Measurements from ENCODE around the gene SLC35E4. TPM values are rescaled to one million over a fixed set of nuclear protein-coding genes. Genes with fewer than 3 reads are reported as not detected.
"Not testable (repeated sequence)": the region's sequence is repeated elsewhere in the genome, so short reads cannot be mapped to it uniquely, and the experiment has no call there.

The SLC35E4 gene
- total RNA-seq, 4 donors from 2014 or later, result 4.2 to 14.1 (median 9.7) TPM

GRCh38 chr22:30615543-30615954 lies 20.0 kb upstream of the SLC35E4 start:
- no peak overlapping the region for H3K4me3 ChIP-seq
- no peak overlapping the region for H3K27ac ChIP-seq (replicated peaks in 1 of 4)
- no peaks in the 10 kb centered on the region for H3K4me1 ChIP-seq
- intact Hi-C loops (cut with DNase I), result no loop called here
- no peaks in the 10 kb centered on the region for H3K9me3 ChIP-seq
- 72% methylated on average over 7 of the region's 7 CpGs for WGBS
- no peak for DNase-seq (ENCODE audit: extremely low spot score)
- TF ChIP-seq CTCF (IDR thresholded peaks at IDR 0.05), result no peak
- TF ChIP-seq POLR2A (IDR thresholded peaks at IDR 0.05; ENCODE audit: low read depth), result no peak
- no peak for TF ChIP-seq EP300 (IDR thresholded peaks at IDR 0.05)
- peak in 1 of 2 donors; percentile 6 for TF ChIP-seq POLR2AphosphoS5 (IDR thresholded peaks at IDR 0.05)
- peaks cover 18 to 91% (median 81%) of the 10 kb centered on the region in 4 donors for H3K36me3 ChIP-seq
- H3K27me3 ChIP-seq, result no peaks in the 10 kb centered on the region

- Histone ChIP-seq H3K27me3 (no peaks in the 10 kb centered on the region), H3K36me3 (peaks cover 18 to 91% (median 82%) of the 10 kb centered on the region in 4 donors), H3K4me1 (no peaks in the 10 kb centered on the region), H3K9me3 (no peaks in the 10 kb centered on the region), H3K27ac (replicated peaks in 1 of 4) (no peak overlapping the region), H3K4me3 (no peak overlapping the region)
- DNase-seq (ENCODE audit: extremely low spot score), result no peak
- no peak for TF ChIP-seq CTCF (IDR thresholded peaks at IDR 0.05)
- TF ChIP-seq POLR2A (IDR thresholded peaks at IDR 0.05; ENCODE audit: low read depth), result no peak
- no peak for TF ChIP-seq POLR2AphosphoS5 (IDR thresholded peaks at IDR 0.05)
- TF ChIP-seq EP300 (IDR thresholded peaks at IDR 0.05), result no peak
- intact Hi-C loops (cut with DNase I), result no loop called here
- WGBS, result 87% methylated on average over 6 of the region's 6 CpGs
These were observed 17.8 kb upstream of the SLC35E4 start for GRCh38 chr22:30617819-30618218.

- H3K9me3 ChIP-seq; intact Hi-C loops (cut with DNase I); H3K4me1 ChIP-seq; H3K27ac ChIP-seq (replicated peaks in 1 of 4); DNase-seq (ENCODE audit: extremely low spot score); H3K4me3 ChIP-seq; H3K27me3 ChIP-seq: not testable (repeated sequence)
- 97% methylated on average over 6 of the region's 6 CpGs for WGBS
- peaks cover 18 to 84% (median 66%) of the 10 kb centered on the region in 4 donors for H3K36me3 ChIP-seq
These were observed 15.7 kb upstream of the SLC35E4 start for GRCh38 chr22:30619909-30620308.

GRCh38 chr22:30626413-30626812 lies 9.2 kb upstream of the SLC35E4 start:
- peaks cover 0 to 47% (median 22%) of the 10 kb centered on the region in 4 donors for H3K36me3 ChIP-seq
- intact Hi-C loops (cut with DNase I), result no loop called here
- no peak overlapping the region for H3K27ac ChIP-seq (replicated peaks in 1 of 4)
- H3K27me3 ChIP-seq, result no peaks in the 10 kb centered on the region
- no peak overlapping the region for H3K4me3 ChIP-seq
- peaks cover 0 to 5% (median 0%) of the 10 kb centered on the region in 4 donors for H3K4me1 ChIP-seq
- DNase-seq (ENCODE audit: extremely low spot score), result no peak
- no peaks in the 10 kb centered on the region for H3K9me3 ChIP-seq
- 90% methylated on average over 5 of the region's 5 CpGs for WGBS
- no peak for TF ChIP-seq POLR2A (IDR thresholded peaks at IDR 0.05; ENCODE audit: low read depth)
- no peak for TF ChIP-seq POLR2AphosphoS5 (IDR thresholded peaks at IDR 0.05)
- TF ChIP-seq EP300 (IDR thresholded peaks at IDR 0.05), result no peak
- TF ChIP-seq CTCF (IDR thresholded peaks at IDR 0.05), result no peak

- no peak for DNase-seq (ENCODE audit: extremely low spot score)
- Histone ChIP-seq H3K27ac (replicated peaks in 1 of 4) (no peak overlapping the region), H3K36me3 (peaks cover 0 to 37% (median 15%) of the 10 kb centered on the region in 4 donors), H3K27me3 (no peaks in the 10 kb centered on the region), H3K4me3 (no peak overlapping the region), H3K4me1 (peaks cover 0 to 5% (median 0%) of the 10 kb centered on the region in 4 donors), H3K9me3 (no peaks in the 10 kb centered on the region)
- intact Hi-C loops (cut with DNase I), result no loop called here
- no peak for TF ChIP-seq POLR2AphosphoS5 (IDR thresholded peaks at IDR 0.05)
- no peak for TF ChIP-seq CTCF (IDR thresholded peaks at IDR 0.05)
- no peak for TF ChIP-seq POLR2A (IDR thresholded peaks at IDR 0.05; ENCODE audit: low read depth)
- TF ChIP-seq EP300 (IDR thresholded peaks at IDR 0.05), result no peak
- 93% methylated on average over 5 of the region's 5 CpGs for WGBS
These were observed 8.1 kb upstream of the SLC35E4 start for GRCh38 chr22:30627471-30627870.
